WTC11 (cell line): ENCODE measurements around the gene G2E3. TPM values are rescaled to one million over a fixed set of nuclear protein-coding genes. Genes with fewer than 3 reads are reported as not detected.

Source experiments
- ATAC-seq: fragments of 200-7000 bp; cut with Tn5 transposase; 2 replicates; pipeline ENCODE4 v1.10.0; 2021; ENCODE audit warnings: mild to moderate bottlenecking, moderate library complexity
- CTCF ChIA-PET: fragments of 300-600 bp; sonication (Branson Sonifier 250); formaldehyde crosslinking; loops from one replicate; lab custom pipeline; 2021; ENCODE audit warnings: antibody characterized with exemption; lab: Charles Lee
- POLR2A ChIA-PET: fragments of 350-600 bp; sonication (Branson Sonifier 250); formaldehyde crosslinking; loops from one replicate; lab custom pipeline; 2021; ENCODE audit warnings: antibody characterized with exemption; lab: Charles Lee
- DNase-seq: peaks from one replicate; pipeline ENCODE4 v3.0.0; 2021; ENCODE audit warnings: low spot score
- H3K27ac Mint-ChIP-seq: 2 replicates; pipeline ENCODE4 v1.8.0; 2021; ENCODE audit warnings: mixed read lengths
- H3K27me3 Mint-ChIP-seq: 2 replicates; pipeline ENCODE4 v1.8.0; 2021; ENCODE audit warnings: low read depth, mild to moderate bottlenecking, moderate library complexity, mixed read lengths
- H3K36me3 Mint-ChIP-seq: 2 replicates; pipeline ENCODE4 v1.8.0; 2021; ENCODE audit warnings: mixed read lengths
- H3K4me1 Mint-ChIP-seq: 2 replicates; pipeline ENCODE4 v1.8.0; 2022; ENCODE audit warnings: mixed read lengths
- H3K4me3 Mint-ChIP-seq: 2 replicates; pipeline ENCODE4 v1.8.0; 2021; ENCODE audit warnings: mild to moderate bottlenecking, moderate library complexity, mixed read lengths
- H3K9me3 Mint-ChIP-seq: 2 replicates; pipeline ENCODE4 v1.8.0; 2021; ENCODE audit warnings: mixed read lengths
- ATF2 ChIP-seq: sonication (generic); formaldehyde crosslinking; IDR thresholded peaks from 2 replicates; pipeline ENCODE4 v1.8.1; 2022; ENCODE audit warnings: low read depth, missing genetic modification reagents, borderline replicate concordance
- CBFB ChIP-seq: sonication (generic); formaldehyde crosslinking; IDR thresholded peaks from 2 replicates; pipeline ENCODE4 v1.8.1; 2022; ENCODE audit warnings: mild to moderate bottlenecking, low read depth, missing genetic modification reagents
- ELF4 ChIP-seq: sonication (generic); formaldehyde crosslinking; IDR thresholded peaks from 2 replicates; pipeline ENCODE4 v1.8.1; 2022; ENCODE audit warnings: low read depth, mild to moderate bottlenecking, moderate library complexity, missing genetic modification reagents
- ETV6 ChIP-seq: sonication (generic); formaldehyde crosslinking; IDR thresholded peaks from 2 replicates; pipeline ENCODE4 v1.8.1; 2022; ENCODE audit warnings: mild to moderate bottlenecking, missing genetic modification reagents
- FOXK1 ChIP-seq: sonication (generic); formaldehyde crosslinking; IDR thresholded peaks from 2 replicates; pipeline ENCODE4 v1.8.0; 2022; ENCODE audit warnings: mild to moderate bottlenecking, moderate library complexity, missing genetic modification reagents
- FOXP1 ChIP-seq: sonication (generic); formaldehyde crosslinking; IDR thresholded peaks from 2 replicates; pipeline ENCODE4 v1.8.0; 2022; ENCODE audit warnings: missing genetic modification reagents, mild to moderate bottlenecking, moderate library complexity, borderline replicate concordance
- FOXP4 ChIP-seq: sonication (generic); formaldehyde crosslinking; IDR thresholded peaks from 2 replicates; pipeline ENCODE4 v1.8.0; 2022; ENCODE audit warnings: mild to moderate bottlenecking, missing genetic modification reagents
- GABPB1 ChIP-seq: sonication (generic); formaldehyde crosslinking; IDR thresholded peaks from 2 replicates; pipeline ENCODE4 v1.8.1; 2023; ENCODE audit warnings: mild to moderate bottlenecking, missing genetic modification reagents
- GRHL2 ChIP-seq: fragments of 250-450 bp; sonication (Bioruptor Pico); IDR thresholded peaks from 2 replicates; pipeline ENCODE4 v1.8.0; 2022; ENCODE audit warnings: mild to moderate bottlenecking, moderate library complexity; ENCODE audit not compliant: insufficient replicate concordance, severe bottlenecking
- IRF2 ChIP-seq: sonication (generic); formaldehyde crosslinking; IDR thresholded peaks from 2 replicates; pipeline ENCODE4 v1.8.0; 2022; ENCODE audit warnings: low read depth, missing genetic modification reagents, borderline replicate concordance
- NFE2L1 ChIP-seq: sonication (generic); formaldehyde crosslinking; IDR thresholded peaks from 2 replicates; pipeline ENCODE4 v1.8.1; 2023; ENCODE audit warnings: missing genetic modification reagents
- TCF7 ChIP-seq: sonication (generic); formaldehyde crosslinking; IDR thresholded peaks from 2 replicates; pipeline ENCODE4 v1.8.0; 2022; ENCODE audit warnings: mild to moderate bottlenecking, low read depth, missing genetic modification reagents, moderate library complexity
- ZNF121 ChIP-seq: sonication (generic); formaldehyde crosslinking; IDR thresholded peaks from 2 replicates; pipeline ENCODE4 v1.8.0; 2023; ENCODE audit warnings: missing genetic modification reagents
- ZNF317 ChIP-seq: sonication (generic); formaldehyde crosslinking; IDR thresholded peaks from 2 replicates; pipeline ENCODE4 v1.8.1; 2023; ENCODE audit warnings: low read depth, mild to moderate bottlenecking, moderate library complexity, missing genetic modification reagents, borderline replicate concordance
- ZNF396 ChIP-seq: fragments of 250-450 bp; sonication (Bioruptor Pico); IDR thresholded peaks from 2 replicates; pipeline ENCODE4 v1.8.0; 2021; ENCODE audit warnings: mild to moderate bottlenecking, moderate library complexity, borderline replicate concordance
- ZNF416 ChIP-seq: fragments of 250-450 bp; sonication (Bioruptor Pico); IDR thresholded peaks from 2 replicates; pipeline ENCODE4 v1.9.0; 2021; ENCODE audit warnings: mild to moderate bottlenecking, inconsistent platforms
- ZNF423 ChIP-seq: fragments of 250-450 bp; sonication (Bioruptor Pico); IDR thresholded peaks from 2 replicates; pipeline ENCODE4 v2.1.2; 2022; ENCODE audit warnings: mild to moderate bottlenecking, moderate library complexity
- total RNA-seq: library from RNA; stranded (reverse); gene quantifications from 3 replicates; pipeline ENCODE4 v1.2.3, GENCODE V29; 2021
- TF ChIP-seq, protein P1 (sequence below): sonication (generic); formaldehyde crosslinking; IDR thresholded peaks from 2 replicates; pipeline ENCODE4 v1.8.1; 2023; ENCODE audit warnings: mild to moderate bottlenecking, missing genetic modification reagents, borderline replicate concordance
- TF ChIP-seq, protein P2 (sequence below): sonication (generic); formaldehyde crosslinking; IDR thresholded peaks from 2 replicates; pipeline ENCODE4 v1.8.1; 2023; ENCODE audit warnings: mild to moderate bottlenecking, missing genetic modification reagents
- TF ChIP-seq, protein P3 (sequence below): sonication (generic); formaldehyde crosslinking; conservative IDR thresholded peaks from 2 replicates; pipeline ENCODE4 v1.8.1; 2023; ENCODE audit warnings: mild to moderate bottlenecking, low read depth, missing genetic modification reagents, moderate library complexity

G2E3 gene
- total RNA-seq, 1 experiment from 2014 or later = 66.2 TPM

- no peak for ATAC-seq
- Mint-ChIP-seq H3K4me3 (no peak overlapping the region), H3K27ac (no peak overlapping the region), H3K27me3 (no peaks in the 10 kb centered on the region), H3K36me3 (peaks cover 54% of the 10 kb centered on the region), H3K9me3 (peaks cover 22% of the 10 kb centered on the region), H3K4me1 (no peaks in the 10 kb centered on the region)
- POLR2A ChIA-PET = no interaction called here
- CTCF ChIA-PET = no interaction called here
- no peak for DNase-seq
- TF ChIP-seq ZNF317 (CRISPR knock-in tag) (no peak), IRF2 (no peak), TCF7 (CRISPR knock-in tag) (no peak), CBFB (no peak), ELF4 (no peak), FOXK1 (no peak), ZNF121 (CRISPR knock-in tag) (no peak), ETV6 (no peak), NFE2L1 (CRISPR knock-in tag) (no peak), ZNF416 (CRISPR knock-in tag) (no peak), ZNF423 (CRISPR knock-in tag) (no peak)
- TF ChIP-seq, protein P1, sequence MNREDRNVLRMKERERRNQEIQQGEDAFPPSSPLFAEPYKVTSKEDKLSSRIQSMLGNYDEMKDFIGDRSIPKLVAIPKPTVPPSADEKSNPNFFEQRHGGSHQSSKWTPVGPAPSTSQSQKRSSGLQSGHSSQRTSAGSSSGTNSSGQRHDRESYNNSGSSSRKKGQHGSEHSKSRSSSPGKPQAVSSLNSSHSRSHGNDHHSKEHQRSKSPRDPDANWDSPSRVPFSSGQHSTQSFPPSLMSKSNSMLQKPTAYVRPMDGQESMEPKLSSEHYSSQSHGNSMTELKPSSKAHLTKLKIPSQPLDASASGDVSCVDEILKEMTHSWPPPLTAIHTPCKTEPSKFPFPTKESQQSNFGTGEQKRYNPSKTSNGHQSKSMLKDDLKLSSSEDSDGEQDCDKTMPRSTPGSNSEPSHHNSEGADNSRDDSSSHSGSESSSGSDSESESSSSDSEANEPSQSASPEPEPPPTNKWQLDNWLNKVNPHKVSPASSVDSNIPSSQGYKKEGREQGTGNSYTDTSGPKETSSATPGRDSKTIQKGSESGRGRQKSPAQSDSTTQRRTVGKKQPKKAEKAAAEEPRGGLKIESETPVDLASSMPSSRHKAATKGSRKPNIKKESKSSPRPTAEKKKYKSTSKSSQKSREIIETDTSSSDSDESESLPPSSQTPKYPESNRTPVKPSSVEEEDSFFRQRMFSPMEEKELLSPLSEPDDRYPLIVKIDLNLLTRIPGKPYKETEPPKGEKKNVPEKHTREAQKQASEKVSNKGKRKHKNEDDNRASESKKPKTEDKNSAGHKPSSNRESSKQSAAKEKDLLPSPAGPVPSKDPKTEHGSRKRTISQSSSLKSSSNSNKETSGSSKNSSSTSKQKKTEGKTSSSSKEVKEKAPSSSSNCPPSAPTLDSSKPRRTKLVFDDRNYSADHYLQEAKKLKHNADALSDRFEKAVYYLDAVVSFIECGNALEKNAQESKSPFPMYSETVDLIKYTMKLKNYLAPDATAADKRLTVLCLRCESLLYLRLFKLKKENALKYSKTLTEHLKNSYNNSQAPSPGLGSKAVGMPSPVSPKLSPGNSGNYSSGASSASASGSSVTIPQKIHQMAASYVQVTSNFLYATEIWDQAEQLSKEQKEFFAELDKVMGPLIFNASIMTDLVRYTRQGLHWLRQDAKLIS (CRISPR knock-in tag) = no peak
Measured at GRCh38 chr14:30645600-30645999, 86.6 kb downstream of the G2E3 start.

DNA sequence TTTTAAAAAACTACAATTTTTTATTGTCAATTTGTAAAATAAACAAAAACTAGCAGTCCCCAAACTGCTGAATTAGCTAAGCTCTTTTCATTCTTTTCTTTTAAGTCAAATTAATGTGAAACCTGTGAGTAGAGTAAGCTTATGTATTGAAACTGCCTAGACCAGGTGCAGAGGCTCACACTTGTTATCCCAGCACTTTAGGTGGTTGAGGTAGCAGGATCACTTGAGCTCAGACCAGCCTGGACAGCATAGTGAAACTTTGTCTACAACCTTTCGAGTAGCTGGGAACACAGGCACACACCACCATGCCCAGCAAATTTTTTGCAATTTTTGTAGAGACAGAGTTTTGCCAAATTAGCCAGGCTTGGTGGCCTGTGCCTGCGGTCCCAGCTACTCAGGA, 89.5 kb downstream of the G2E3 start:
- DNase-seq = no peak
- Mint-ChIP-seq H3K27me3 (no peaks in the 10 kb centered on the region), H3K27ac (no peak overlapping the region), H3K9me3 (peaks cover 22% of the 10 kb centered on the region), H3K4me1 (no peaks in the 10 kb centered on the region), H3K36me3 (peaks cover 51% of the 10 kb centered on the region), H3K4me3 (no peak overlapping the region)
- TF ChIP-seq FOXP1 = no peak
- no peak for TF ChIP-seq ZNF416 (CRISPR knock-in tag)
- TF ChIP-seq ETV6 = no peak
- TF ChIP-seq FOXP4 (CRISPR knock-in tag) = no peak
- TF ChIP-seq ATF2 (CRISPR knock-in tag) = no peak
- TF ChIP-seq, protein P2, sequence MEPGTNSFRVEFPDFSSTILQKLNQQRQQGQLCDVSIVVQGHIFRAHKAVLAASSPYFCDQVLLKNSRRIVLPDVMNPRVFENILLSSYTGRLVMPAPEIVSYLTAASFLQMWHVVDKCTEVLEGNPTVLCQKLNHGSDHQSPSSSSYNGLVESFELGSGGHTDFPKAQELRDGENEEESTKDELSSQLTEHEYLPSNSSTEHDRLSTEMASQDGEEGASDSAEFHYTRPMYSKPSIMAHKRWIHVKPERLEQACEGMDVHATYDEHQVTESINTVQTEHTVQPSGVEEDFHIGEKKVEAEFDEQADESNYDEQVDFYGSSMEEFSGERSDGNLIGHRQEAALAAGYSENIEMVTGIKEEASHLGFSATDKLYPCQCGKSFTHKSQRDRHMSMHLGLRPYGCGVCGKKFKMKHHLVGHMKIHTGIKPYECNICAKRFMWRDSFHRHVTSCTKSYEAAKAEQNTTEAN = no peak
- no peak for TF ChIP-seq GRHL2 (CRISPR knock-in tag)
- TF ChIP-seq GABPB1 = no peak
- TF ChIP-seq, protein P3, sequence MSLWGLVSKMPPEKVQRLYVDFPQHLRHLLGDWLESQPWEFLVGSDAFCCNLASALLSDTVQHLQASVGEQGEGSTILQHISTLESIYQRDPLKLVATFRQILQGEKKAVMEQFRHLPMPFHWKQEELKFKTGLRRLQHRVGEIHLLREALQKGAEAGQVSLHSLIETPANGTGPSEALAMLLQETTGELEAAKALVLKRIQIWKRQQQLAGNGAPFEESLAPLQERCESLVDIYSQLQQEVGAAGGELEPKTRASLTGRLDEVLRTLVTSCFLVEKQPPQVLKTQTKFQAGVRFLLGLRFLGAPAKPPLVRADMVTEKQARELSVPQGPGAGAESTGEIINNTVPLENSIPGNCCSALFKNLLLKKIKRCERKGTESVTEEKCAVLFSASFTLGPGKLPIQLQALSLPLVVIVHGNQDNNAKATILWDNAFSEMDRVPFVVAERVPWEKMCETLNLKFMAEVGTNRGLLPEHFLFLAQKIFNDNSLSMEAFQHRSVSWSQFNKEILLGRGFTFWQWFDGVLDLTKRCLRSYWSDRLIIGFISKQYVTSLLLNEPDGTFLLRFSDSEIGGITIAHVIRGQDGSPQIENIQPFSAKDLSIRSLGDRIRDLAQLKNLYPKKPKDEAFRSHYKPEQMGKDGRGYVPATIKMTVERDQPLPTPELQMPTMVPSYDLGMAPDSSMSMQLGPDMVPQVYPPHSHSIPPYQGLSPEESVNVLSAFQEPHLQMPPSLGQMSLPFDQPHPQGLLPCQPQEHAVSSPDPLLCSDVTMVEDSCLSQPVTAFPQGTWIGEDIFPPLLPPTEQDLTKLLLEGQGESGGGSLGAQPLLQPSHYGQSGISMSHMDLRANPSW (CRISPR knock-in tag) = no peak
- TF ChIP-seq ZNF396 (CRISPR knock-in tag) = no peak
- POLR2A ChIA-PET = no interaction called here
- ATAC-seq = no peak
- CTCF ChIA-PET = no interaction called here
